ENCODE measurements around the gene ZFPM1.
A peak's percentile ranks its signal among the peaks of the same experiment; 100 is the strongest.

ZFPM1 gene

DNA sequence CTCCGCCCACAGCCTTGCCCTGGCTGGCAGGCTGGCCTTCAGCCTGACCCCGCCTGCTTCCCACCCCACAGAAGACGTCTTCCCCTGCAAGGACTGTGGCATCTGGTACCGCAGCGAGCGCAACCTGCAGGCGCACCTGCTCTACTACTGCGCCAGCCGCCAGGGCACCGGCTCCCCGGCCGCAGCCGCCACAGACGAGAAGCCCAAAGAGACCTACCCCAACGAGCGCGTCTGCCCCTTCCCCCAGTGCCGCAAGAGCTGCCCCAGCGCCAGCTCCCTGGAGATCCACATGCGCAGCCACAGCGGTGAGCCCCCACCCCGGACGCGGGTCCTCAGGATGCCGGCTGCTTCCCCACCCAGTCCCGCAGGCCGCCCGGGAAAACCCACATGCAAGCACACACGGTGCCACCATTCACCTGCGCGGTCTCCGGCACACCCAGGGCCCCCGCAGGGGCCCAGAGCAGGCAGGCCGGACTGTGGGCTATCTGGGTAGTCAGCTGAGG, 78.9 kb downstream of the ZFPM1 start:
- DNase-seq = no peak

DNA sequence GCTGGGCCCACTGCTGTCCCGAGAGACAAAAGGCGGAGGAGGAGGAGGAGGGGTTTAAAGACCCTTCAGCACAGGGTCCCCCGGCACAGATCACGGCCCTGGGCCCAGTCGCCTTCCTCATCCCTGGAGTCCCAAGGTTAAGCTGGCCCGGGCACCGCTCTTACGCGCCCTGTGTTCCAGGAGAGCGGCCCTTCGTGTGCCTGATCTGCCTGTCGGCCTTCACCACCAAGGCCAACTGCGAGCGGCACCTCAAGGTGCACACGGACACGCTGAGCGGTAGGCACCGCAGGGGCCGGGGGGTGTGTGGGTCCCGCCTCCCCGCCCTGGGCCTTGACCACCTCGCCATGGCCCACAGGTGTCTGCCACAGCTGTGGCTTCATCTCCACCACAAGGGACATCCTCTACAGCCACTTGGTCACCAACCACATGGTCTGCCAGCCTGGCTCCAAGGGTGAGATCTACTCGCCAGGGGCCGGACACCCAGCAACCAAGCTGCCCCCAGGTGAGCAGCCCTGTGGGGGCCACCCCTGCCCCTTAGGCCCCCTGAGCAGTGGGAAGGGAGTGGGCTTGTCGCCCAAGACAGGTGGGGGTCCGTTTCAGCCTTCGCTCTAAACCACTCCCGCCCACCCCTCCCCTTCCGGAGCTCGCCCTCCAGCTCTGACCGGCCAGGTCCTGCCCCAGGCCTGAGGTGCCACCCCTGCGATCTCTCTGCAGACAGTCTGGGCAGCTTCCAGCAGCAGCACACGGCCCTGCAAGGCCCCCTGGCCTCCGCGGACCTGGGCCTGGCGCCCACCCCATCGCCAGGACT, 79.6 kb downstream of the ZFPM1 start:
- DNase-seq = no peak

DNA sequence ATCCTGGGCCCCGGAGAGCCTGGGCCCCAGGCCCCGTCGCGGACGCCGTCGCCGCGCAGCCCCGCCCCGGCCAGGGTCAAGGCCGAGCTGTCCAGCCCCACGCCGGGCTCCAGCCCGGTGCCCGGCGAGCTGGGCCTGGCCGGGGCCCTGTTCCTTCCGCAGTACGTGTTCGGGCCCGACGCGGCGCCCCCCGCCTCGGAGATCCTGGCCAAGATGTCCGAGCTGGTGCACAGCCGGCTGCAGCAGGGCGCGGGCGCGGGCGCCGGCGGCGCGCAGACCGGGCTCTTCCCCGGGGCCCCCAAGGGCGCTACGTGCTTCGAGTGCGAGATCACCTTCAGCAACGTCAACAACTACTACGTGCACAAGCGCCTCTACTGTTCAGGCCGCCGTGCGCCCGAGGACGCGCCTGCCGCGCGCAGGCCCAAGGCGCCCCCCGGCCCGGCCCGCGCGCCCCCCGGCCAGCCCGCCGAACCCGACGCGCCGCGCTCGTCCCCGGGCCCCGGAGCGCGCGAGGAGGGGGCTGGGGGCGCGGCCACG, 80.4 kb downstream of the ZFPM1 start:
- DNase-seq = no peak

DNA sequence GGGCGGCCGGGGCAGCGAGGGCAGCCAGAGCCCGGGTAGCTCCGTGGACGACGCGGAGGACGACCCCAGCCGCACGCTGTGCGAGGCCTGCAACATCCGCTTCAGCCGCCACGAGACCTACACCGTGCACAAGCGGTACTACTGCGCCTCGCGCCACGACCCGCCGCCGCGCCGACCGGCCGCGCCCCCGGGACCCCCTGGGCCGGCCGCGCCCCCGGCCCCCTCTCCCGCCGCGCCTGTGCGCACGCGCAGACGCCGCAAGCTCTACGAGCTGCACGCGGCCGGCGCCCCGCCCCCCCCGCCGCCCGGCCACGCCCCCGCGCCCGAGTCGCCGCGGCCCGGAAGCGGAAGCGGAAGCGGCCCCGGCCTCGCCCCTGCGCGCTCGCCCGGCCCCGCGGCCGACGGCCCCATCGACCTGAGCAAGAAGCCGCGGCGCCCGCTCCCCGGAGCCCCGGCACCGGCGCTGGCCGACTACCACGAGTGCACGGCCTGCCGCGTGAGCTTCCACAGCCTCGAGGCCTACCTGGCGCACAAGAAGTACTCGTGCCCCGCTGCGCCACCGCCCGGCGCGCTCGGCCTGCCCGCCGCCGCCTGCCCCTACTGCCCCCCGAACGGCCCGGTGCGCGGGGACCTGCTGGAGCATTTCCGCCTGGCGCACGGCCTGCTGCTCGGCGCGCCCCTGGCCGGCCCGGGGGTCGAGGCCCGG, 81.0 kb downstream of the ZFPM1 start:
- DNase-seq = peak; percentile 17

DNA sequence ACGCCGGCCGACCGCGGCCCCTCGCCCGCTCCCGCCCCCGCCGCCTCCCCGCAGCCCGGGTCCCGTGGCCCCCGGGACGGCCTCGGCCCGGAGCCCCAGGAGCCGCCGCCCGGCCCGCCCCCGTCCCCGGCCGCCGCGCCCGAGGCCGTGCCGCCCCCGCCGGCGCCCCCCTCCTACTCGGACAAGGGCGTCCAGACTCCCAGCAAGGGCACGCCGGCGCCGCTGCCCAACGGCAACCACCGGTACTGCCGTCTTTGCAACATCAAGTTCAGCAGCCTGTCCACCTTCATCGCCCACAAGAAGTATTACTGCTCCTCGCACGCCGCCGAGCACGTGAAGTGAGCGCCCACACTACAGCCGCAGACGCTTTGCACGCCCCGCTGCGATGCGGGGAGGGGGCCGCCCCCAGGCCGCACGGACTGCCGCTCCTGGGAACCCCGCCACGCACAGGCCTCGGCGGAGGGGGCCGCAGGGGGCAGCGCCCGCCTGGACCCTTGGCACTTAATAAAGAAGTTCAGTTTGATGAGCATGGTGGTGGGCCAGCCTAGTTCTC, 81.6 kb downstream of the ZFPM1 start:
- no peak for DNase-seq

DNA sequence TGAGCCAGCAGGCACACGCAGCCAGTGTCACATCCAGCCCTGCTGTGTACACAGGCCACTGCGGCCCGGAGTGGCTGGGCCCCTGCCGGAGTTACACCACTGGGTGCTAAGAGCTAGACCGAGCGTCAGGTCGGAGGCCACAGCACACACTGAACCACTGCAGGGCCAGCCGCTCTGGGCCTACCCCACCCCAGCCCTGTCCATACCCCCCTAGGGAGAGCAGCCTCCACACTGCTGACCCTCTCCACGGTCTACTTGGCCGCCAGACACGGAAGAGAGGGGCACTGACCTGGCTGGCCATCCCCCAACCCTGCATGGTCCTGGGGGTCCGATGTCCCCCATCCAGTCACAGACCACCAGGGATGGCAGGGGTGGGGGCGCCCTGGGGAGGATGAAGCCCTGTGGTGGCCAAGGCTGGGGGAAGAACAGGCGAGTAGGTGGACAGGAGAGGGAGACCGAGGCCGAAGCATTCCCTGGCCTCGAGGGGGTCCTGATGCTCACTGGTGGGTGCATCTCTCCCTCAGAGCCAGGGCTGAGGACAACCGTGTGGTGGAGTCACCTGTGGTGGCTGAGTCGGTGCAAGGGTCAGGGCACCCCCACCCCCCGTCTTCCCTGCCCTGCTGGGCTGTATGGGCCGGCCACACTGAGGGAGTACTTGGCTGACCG, 82.2 kb downstream of the ZFPM1 start:
- no peak for DNase-seq

DNA sequence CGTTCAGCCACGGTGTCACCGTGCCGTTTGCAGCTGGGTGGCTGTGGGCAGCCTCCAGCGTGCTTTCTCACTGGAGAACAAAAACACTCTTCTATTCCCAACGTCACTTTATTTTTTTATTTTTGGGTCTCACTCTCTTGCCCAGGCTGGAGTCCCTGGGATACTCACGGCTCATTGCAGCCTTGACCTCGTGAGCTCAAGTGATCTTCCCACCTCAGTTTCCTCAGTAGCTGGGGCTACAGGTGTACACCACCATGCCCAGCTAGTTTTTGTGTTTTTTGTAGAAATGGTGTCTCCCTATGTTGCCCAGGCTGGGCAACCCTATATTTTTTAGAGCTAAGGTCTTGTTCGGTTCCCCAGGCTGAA, 82.8 kb downstream of the ZFPM1 start:
- no peak for DNase-seq

DNA sequence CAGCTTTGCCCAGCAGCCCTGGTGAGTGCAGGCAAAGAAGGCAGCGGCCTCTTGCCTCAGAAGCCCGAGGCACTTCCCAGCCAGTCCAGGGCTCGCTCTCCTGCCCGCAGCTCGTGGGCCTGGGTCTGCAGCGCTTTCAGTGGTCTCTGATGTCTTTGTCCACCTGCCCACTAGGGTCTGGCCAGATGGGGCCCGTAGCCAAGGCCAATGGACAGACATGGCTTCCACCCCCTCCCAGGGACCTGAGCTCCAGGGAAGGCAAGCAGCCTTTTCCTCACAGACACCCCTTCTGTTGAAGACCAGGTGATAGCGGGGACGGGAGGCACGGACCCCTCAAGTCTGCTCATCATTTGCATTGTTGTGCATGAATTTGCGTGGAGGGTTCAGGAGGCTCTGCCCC, 83.4 kb downstream of the ZFPM1 start:
- DNase-seq = no peak

DNA sequence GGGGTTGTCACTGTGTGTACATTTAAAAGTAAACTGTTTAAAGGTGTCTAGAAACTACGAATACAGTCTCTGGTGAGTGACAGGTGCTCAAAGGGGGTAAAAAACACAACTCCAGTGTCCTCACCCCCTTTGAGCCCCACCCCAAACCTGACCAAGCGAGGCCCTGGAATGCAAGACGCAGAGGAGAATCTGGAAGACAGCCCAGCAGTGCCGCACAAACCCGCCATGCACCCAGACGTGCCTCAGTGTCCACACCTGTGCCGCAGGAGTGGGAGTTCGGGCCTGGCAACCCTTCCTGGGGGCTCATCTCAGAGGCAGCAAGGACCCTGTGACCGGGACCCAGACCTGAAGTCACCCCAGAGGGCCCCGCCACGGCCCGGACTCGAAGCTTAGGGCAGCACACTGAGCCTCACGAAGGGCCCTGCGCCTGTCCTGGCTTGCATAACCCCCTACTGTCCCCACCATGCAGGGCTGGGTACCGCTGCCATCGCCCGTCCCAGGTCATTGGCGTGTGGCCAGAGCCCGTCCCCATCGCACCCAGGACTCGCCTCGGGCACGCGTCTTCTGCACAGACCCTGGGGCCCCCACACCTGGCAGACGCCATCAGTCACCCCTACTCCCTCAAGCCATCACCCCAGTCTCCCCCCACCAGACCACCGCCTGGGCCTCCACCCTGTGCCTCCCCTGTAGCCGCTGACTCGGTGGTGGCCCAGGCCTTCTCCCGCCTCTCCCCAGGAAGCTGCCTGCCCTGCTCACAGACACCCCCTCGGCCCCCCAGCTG, 84.1 kb downstream of the ZFPM1 start:
- DNase-seq = no peak

DNA sequence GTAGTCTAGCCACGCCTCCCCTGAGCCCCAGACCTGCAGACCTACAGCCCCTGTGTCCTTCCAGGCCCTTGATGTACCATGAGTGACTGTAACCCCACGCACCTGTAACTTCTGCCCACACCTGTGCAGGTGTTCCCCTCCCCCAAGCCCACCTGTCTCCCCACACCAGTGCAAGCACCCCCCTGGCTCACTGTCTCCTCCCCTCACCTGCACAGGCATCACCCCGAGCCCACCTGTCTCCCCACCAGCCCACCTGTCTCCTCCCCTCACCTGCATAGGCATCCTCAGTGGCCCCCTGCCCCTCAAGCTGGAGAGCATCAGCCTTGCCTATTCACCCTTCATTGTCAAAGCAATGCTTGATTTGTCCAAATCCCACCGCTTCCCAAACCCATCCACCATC, 84.8 kb downstream of the ZFPM1 start:
- DNase-seq = no peak

DNA sequence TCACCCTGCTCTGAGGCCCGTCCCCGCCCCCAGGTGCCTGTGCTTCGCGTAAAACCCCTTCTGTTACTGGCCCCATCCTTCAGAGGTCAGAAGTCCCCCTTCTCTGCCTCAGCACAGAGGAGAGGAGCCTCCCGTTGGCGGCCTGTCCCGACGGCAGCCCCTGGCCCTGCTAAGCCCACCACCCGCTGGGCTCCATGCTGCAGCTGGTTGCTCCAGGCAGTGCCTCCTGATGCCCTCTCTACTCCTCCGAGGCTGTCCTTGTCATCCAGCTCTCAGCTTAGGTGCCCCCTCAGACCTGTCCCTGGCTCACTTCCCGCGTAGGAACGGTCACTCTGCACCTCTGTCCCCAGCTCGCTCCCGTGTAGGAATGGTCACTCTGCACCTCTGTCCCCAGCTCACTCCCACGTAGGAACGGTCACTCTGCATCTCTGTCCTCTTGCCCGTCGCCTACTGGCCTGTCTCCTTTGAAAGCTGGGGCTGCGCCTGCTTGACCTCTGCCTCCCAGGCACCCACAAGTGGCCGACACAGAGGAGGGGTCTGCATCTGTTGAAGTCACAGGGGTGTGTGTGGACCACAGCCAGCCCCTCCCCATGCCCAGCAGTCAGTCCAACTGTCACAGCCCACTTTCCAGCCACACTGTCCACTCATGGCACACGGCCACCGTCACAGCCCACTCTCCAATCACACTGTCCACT, 85.4 kb downstream of the ZFPM1 start:
- DNase-seq = no peak

DNA sequence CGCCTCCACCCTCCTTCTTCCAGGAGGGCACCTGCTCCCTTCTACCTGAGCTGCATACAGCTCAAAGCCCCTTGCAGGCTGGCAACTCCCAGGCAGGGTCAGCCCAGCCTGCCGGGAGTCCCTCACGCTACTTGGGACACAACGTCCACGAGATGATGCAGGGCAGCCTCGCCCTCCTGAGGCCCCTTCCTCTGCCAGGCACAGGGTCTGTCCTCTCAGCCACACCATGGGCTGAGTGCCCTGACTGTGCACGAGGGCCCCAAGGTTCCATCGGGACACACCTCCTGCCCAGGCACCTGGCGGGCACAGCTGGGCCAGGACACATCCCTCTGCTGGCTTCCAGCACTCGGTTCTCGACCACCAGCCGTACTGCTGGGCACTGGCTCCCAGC, 86.2 kb downstream of the ZFPM1 start:
- no peak for DNase-seq

DNA sequence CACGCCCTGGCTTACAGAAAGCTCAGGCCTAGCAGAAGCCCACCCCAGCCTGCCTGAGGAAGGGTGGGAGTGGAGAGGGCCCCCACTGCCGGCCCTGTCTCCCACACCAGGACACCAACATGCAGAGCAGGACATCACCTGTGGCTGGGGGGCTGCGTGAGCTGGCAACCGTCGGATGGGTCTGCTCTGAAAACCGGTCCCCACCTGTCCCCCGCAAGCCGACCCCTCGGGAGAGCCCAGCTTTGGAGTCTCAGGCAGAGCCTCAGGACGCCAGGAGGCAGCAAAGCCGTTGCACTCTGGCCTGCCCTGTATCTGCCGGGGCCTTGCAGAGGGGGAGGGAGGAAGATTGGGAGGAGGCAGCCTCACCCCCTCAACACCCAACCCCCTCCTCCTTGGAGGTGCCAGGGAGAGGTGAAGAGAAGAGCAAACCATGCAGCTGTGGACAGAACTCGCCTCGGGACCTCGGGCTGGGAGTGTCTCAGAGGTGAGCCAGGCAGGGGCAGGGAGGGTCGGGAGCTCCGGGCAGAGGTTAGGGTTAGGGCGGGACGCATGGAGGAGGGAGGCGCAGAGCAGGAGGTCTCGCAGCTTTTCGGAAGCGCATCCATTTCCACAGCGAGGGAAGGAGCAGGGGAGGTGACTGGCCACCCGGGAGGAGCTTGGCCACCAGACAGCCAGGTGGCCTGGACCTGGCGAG, 86.7 kb downstream of the ZFPM1 start:
- no peak for DNase-seq

DNA sequence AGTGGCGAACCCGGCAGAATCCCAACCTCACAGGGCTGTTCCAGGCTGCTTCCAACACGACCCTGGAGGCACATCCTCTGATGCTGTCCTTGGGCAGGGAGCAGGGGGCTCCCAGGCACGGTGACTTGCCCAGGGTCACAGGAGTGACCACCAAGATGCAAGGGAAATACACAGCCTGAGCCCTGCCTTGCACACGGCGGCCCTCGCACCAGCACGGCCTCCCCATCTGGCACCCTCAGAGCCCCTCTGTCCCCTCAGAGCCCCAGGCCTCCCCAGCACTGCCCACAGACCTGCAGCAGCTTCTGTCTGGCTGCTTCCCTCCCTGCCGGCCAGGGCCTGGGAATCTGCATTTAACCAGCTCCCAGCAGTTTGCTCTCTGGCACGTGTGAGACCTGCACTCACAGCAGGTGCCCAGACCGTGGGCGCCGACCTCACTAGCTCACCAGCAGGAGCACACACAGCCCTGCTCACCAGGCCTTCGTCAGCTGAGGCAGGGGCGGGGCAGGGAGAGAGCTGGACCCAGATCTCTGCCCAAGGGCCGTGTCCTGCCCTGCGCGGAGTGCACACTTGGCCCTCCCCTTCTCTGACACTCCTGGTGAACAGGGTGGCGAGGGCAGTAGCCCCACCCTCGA, 87.4 kb downstream of the ZFPM1 start:
- DNase-seq = no peak

DNA sequence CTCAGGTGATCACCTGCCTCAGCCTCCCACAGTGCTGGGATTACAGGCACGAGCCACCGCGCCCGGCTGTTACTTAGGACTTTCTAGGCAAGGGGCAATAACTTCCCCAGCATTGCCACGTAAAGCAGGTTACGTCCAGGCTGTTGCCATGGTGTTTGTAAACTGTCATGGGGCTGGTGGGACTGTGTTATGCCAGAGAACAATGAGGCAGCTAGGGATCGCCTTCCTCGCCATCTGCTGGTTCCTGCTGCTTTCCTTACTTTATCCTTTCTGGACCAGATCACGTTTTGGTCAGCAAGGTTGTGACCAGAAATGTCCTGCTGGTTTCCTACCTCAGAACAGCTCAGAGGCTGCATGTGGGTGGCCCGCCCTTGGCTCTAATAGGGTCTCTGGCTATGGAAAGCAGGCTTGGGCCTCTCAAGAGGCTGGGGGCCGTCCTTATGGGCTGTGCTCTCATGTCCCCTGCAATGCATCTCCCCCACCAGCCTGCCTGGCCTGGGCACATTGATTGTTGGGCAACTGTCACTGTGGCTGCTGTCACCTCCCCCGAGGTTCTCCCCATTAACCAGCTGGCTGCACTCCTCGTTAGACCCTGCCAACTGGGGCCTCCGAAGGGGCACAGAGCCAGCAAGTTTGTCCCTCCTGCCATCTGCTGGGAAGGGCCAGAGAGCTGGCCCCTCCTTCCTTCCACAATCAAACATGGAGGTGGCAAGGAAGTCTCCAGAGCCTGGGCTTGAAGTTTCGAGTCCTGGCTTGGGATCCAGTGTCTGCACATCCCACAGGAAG, 88.9 kb downstream of the ZFPM1 start:
- no peak for DNase-seq

DNA sequence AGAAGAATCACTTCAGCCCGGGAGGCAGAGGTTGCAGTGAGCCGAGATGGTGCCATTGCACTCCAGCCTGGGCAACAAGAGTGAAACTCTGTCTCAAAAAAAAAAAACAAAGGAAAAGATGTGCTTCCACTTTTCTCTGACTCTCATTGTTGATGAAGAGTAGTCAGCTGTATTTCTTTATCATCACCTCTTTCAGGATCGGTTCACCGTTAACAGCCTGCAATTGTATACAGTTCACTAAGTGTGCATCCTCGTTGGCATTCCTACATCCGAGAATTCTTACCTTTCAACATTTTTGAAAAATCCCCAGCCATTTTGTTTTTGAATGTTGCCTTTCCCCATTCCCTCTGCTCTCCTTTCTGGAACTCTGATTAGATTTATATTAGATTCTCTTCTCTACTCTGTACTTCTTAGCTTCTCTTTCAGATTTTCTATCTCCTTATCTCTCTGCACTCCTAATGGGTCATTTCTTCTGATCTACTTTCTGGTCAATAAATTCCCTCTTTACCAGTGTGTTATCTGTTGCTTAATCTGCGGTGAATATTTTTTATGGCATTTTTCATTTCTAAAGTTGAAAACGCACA, 90.2 kb downstream of the ZFPM1 start:
- no peak for DNase-seq

DNA sequence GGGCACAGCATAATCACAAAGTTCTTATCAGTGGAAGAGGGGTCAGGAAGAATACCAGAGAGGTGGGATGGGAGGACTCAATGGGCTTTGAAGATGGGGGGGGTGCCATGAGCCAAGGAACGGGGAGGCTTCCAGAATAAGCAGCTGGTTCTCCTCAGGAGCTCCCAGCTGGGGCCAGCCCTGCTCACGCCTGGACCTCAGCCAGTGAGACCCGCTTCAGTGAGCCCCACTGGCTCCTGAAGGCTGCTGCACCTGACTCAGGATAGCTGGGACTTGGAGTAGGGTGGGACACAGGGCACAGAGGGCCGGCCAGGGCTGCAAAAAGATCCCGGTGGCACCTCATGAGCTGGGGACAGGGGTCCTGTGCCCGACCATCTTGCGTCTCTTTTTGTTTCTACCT, 92.7 kb downstream of the ZFPM1 start:
- no peak for DNase-seq

DNA sequence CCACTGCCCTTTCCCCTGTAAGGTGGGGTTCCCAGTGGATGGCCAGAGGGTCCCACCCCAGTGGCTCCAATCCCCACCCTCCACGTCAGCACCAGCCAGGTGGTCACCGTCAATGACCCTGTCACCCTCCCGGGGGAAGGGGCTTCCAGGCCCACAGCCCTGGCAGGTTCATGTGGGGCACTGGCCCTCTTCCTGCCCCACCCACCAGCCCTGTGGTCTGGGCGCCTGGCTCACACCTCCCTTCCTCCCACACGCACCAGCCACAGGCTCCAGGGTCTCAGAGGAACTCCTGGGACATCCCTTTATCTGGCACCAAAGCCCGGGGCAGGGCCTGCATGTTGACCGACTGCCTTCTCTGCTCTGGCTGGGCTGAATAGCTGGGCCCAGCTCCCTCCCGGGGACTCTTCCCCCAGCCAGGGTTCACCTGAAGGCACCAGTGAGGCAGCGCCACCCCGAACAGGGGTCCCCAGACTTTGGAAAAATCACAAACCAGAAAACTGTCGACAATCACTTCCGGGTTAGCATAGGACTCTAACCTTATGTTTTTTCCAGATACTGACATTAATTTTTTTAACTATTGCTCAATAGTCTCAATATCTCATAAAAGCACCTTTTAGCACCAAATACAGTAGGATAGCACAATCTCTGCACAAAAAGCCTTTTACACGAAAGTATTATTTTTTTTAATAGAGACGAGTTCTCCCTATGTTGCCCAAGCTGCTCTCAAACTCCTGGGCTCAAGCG, 95.2 kb downstream of the ZFPM1 start:
- no peak for DNase-seq

DNA sequence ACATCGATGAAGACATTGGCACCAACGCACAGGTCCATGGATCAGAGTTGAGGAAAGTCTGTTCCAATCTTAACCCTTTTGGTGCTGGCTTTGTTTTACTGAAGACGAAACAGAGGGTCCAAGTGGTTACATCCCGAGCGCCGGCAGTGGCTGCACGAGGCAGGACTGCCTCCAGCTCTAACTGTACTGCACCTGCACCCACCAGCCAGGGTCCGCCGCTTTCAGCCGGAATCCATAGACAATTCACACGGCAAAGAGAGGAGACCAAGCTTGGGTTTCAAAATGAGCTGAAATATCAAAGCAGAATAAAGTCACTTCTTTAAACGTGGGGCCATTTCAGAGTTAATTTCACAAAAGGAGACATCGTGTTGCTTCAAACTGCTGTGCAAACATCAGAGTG, 95.9 kb downstream of the ZFPM1 start:
- DNase-seq = no peak

All from NCI-H526 treated with DMSO at 0.1 percent for 48 hours (cell line).